ENCODE data around the gene MTCH2.

The MTCH2 gene

DNA sequence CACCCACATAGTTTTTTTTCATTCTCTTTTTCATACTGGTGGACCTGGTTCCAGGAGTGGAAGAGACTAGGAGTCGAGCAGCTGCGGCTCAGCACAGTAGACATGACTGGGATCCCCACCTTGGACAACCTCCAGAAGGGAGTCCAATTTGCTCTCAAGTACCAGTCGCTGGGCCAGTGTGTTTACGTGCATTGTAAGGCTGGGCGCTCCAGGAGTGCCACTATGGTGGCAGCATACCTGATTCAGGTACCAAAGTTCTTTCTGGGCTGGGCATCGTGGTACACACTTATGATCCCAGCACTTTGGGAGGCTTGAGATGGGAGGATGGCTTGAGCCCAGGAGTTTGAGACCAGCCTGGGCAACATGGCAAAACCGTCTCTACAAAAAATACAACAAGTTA lies 72.7 kb downstream of the MTCH2 start:
- FAIRE-seq = no peak
- DNase-seq (ENCODE audit: extremely low spot score, insufficient read length, low read depth) = no peak
